ENCODE measurements around the gene RUBCN.
"Not testable (repeated sequence)": the region's sequence is repeated elsewhere in the genome, so short reads cannot be mapped to it uniquely, and the experiment has no call there.

Gene RUBCN

DNA sequence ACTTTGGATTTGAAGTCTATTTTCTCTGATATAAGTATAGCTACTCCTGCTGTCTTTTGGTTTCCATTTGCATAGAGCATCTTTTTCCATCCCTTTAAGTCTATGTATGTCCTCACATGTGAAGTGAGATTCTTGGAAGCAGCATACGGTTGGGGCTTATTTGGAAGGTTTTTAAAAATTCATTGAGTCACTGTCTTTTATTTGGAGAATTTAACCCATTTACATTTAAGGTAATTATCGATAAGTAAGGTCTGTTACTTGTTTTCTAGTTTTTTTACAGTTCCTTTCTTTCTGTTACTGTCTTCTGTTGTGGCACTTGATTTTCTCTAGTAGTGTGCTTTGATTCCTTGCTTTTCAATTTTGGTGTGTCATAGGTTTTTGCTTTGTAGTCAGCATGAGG is 14.0 kb downstream of the RUBCN start:
- in situ Hi-C loops (cut with MboI; ENCODE audit: low sequenced_read_pairs, unreplicated experiment), result no loop called here
- TF ChIP-seq, protein P1, sequence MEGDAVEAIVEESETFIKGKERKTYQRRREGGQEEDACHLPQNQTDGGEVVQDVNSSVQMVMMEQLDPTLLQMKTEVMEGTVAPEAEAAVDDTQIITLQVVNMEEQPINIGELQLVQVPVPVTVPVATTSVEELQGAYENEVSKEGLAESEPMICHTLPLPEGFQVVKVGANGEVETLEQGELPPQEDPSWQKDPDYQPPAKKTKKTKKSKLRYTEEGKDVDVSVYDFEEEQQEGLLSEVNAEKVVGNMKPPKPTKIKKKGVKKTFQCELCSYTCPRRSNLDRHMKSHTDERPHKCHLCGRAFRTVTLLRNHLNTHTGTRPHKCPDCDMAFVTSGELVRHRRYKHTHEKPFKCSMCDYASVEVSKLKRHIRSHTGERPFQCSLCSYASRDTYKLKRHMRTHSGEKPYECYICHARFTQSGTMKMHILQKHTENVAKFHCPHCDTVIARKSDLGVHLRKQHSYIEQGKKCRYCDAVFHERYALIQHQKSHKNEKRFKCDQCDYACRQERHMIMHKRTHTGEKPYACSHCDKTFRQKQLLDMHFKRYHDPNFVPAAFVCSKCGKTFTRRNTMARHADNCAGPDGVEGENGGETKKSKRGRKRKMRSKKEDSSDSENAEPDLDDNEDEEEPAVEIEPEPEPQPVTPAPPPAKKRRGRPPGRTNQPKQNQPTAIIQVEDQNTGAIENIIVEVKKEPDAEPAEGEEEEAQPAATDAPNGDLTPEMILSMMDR (IDR thresholded peaks at IDR 0.05; ENCODE audit: borderline replicate concordance, control extremely low read depth, extremely low read depth, insufficient read depth, missing control alignments), result no peak
- no peak for DNase-seq (ENCODE audit: low spot score)

DNA sequence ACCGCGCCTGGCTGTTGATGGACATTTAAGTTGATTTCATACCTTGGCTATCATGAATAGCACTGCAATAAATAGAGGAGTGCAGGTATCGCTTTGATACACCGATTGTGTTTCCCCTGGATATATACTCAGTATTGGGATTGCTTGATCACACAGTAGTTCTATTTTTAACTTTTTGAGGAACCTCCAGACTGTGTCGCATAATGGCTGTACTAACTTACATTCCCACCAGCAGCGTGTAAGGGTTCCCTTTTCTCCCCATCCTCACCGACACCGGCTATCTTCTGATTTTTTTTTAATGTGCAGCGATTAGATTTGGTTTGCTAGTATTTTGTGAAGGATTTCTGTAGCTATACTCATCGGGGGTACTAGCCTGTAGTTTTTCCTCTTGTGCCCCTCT is 16.0 kb downstream of the RUBCN start:
- TF ChIP-seq, protein P1 (IDR thresholded peaks at IDR 0.05; ENCODE audit: borderline replicate concordance, control extremely low read depth, extremely low read depth, insufficient read depth, missing control alignments), result no peak
- in situ Hi-C loops (cut with MboI; ENCODE audit: low sequenced_read_pairs, unreplicated experiment), result no loop called here
- no peak for DNase-seq (ENCODE audit: low spot score)

DNA sequence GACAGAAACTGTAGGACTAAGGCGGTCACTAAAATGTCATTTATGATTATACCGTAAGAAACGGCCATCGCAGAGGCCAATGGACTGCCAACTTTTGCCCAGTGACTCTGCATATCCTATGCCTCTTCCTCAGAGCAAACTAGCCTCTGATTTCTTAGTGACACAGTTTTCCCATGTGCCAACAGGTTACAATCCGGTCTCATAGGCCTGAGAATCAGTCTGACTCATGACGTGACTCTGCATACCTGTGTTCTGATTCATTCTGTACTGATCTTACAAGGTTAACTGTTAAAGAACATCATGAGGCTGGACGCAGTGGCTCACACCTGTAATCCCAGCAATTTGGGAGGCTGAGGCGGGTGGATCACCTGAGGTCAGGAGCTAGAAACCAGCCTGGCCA is 17.8 kb downstream of the RUBCN start:
- TF ChIP-seq, protein P1 (IDR thresholded peaks at IDR 0.05; ENCODE audit: borderline replicate concordance, control extremely low read depth, extremely low read depth, insufficient read depth, missing control alignments), result no peak
- DNase-seq (ENCODE audit: low spot score), result no peak
- in situ Hi-C loops (cut with MboI; ENCODE audit: low sequenced_read_pairs, unreplicated experiment), result no loop called here

DNA sequence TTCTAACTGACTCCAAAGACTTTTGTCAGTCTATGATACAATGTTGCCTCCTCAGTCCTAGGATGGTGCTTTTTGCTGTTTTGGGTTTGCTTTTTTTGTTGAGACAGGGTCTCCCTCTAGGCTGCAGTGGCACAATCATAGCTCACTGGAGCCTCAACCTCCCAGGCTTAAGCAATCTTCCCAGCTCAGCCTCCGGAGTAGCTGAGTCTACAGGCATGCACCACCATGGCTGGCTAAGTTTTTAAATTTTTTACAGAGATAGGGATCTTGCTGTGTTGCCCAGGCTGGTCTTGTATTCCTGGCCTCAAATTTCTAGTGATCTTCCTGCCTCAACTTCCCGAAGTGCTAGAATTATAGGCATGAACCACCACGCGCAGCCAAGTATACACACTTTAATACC is 22.5 kb downstream of the RUBCN start:
- no peak for DNase-seq (ENCODE audit: low spot score)
- in situ Hi-C loops (cut with MboI; ENCODE audit: low sequenced_read_pairs, unreplicated experiment), result no loop called here
- TF ChIP-seq, protein P1 (IDR thresholded peaks at IDR 0.05; ENCODE audit: borderline replicate concordance, control extremely low read depth, extremely low read depth, insufficient read depth, missing control alignments), result no peak

DNA sequence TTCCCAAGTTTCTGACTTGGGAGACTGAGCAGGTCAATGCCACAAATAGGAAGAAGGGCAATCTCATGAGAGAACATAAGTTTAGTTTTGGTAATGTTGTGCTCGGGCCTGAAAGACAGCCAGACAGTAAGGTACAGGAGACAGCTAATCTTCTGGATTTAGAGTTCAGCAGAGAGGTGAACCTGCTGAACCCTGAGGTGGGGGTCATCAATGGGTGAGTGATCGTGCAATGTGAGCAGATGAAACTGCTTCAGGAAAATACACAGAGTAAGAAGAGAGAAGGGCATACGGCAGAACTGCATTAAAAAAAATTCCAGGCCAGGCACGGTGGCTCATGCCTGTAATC is 23.3 kb downstream of the RUBCN start:
- DNase-seq (ENCODE audit: low spot score), result no peak
- in situ Hi-C loops (cut with MboI; ENCODE audit: low sequenced_read_pairs, unreplicated experiment), result no loop called here
- TF ChIP-seq, protein P1 (IDR thresholded peaks at IDR 0.05; ENCODE audit: borderline replicate concordance, control extremely low read depth, extremely low read depth, insufficient read depth, missing control alignments), result no peak

DNA sequence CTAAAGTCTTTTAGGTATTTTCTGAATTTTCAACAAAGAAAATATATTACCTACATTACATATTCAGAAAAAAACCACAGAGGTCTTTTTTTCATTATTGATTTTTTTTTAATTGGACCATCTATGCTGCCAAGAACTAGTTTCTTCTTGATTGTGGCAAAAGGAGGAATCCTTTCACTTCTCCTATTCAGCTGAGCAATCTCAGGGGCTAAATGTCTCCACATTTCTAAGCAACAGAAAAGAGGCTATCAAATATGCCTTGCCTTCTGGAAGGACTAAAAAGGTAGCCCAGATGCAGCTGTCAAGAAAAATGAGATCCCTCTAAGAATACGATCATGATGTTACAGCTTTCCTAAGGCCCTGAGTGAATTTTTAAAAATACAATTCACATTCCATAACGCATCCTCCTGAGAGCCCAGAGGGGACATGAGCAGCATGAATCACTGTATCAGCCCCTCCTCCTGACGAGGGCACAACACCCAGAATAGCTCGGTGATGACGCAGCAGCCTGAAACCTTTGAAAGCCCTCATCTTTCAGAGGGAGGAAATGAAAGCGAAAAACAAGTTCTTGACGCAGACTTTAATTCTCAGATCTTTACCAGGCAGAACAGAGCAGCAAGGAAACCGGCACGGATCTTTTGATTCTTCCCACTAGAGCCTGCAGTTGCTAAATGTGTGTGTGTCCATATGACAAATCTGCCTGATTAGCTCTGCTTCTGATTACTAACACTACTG is 24.6 kb downstream of the RUBCN start:
- peak; percentile 77 for DNase-seq (ENCODE audit: low spot score)
- in situ Hi-C loops (cut with MboI; ENCODE audit: low sequenced_read_pairs, unreplicated experiment), result no loop called here
- TF ChIP-seq, protein P1 (IDR thresholded peaks at IDR 0.05; ENCODE audit: borderline replicate concordance, control extremely low read depth, extremely low read depth, insufficient read depth, missing control alignments), result no peak

DNA sequence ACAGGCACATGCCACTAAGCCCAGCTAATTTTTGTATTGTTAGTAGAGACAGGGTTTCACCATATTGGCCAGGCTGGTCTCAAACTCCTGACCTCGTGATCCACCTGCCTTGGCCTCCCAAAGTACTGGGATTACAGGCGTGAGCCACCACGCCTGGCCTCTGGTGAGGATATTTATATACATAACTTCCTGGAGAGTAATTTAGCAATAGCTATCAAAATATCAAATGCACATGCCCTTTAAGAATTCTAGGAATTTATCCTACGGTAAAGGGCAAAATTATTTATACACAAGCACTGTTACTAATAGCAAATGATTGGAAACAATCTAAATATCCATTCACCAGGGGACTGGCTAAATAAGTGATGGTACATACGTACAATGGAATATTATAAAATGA is 25.7 kb downstream of the RUBCN start:
- in situ Hi-C loops (cut with MboI; ENCODE audit: low sequenced_read_pairs, unreplicated experiment); DNase-seq (ENCODE audit: low spot score): not testable (repeated sequence)
